GM19467 (cell line): ENCODE measurements around the gene SERPINB12.

Experiments used
- ATAC-seq: cut with Tn5 transposase; IDR thresholded peaks from one replicate; pipeline ENCODE4 v1.9.1; 2021; ENCODE audit warnings: mild to moderate bottlenecking, moderate library complexity; ENCODE audit not compliant: unreplicated experiment

Gene SERPINB12

GRCh38 chr18:63550068-63550467, 7.9 kb downstream of the SERPINB12 start:
- ATAC-seq = no peak

- ATAC-seq = no peak
Observed at GRCh38 chr18:63551769-63552168, 9.6 kb downstream of the SERPINB12 start.

- no peak for ATAC-seq
Observed at GRCh38 chr18:63552581-63552980, 10.4 kb downstream of the SERPINB12 start.

GRCh38 chr18:63553081-63553480, 10.9 kb downstream of the SERPINB12 start:
- no peak for ATAC-seq

- ATAC-seq = no peak
Observed at GRCh38 chr18:63559567-63560491, 17.7 kb downstream of the SERPINB12 start.

- no peak for ATAC-seq
Observed at GRCh38 chr18:63562284-63562683, 20.1 kb downstream of the SERPINB12 start.

GRCh38 chr18:63564021-63564420, 21.9 kb downstream of the SERPINB12 start:
- no peak for ATAC-seq

GRCh38 chr18:63564561-63564960, 22.4 kb downstream of the SERPINB12 start:
- ATAC-seq = no peak

- ATAC-seq = no peak
Observed at GRCh38 chr18:63567276-63567675, 25.1 kb downstream of the SERPINB12 start.

GRCh38 chr18:63567825-63568224, 25.7 kb downstream of the SERPINB12 start:
- no peak for ATAC-seq

GRCh38 chr18:63570721-63571120, 28.6 kb downstream of the SERPINB12 start:
- no peak for ATAC-seq

GRCh38 chr18:63575681-63576080, 33.5 kb downstream of the SERPINB12 start:
- ATAC-seq = no peak

GRCh38 chr18:63578357-63578958, 36.3 kb downstream of the SERPINB12 start:
- ATAC-seq = peak; percentile 58

GRCh38 chr18:63579616-63580015, 37.4 kb downstream of the SERPINB12 start:
- no peak for ATAC-seq

- no peak for ATAC-seq
Observed at GRCh38 chr18:63585988-63586387, 43.8 kb downstream of the SERPINB12 start.

- ATAC-seq = no peak
Observed at GRCh38 chr18:63586431-63586830, 44.3 kb downstream of the SERPINB12 start.

- no peak for ATAC-seq
Observed at GRCh38 chr18:63586966-63587365, 44.8 kb downstream of the SERPINB12 start, which contains the start of gene SERPINB13. TSS of gene SERPINB13 (plus strand) at chr18:63587343. CDS start at chr18:63588668, 1,325 bp downstream.

- ATAC-seq = no peak
Observed at GRCh38 chr18:63588909-63589308, 46.7 kb downstream of the SERPINB12 start.

- ATAC-seq = no peak
Observed at GRCh38 chr18:63590373-63590772, 48.2 kb downstream of the SERPINB12 start.

GRCh38 chr18:63590966-63591695, 49.0 kb downstream of the SERPINB12 start:
- ATAC-seq = no peak

GRCh38 chr18:63591725-63592124, 49.6 kb downstream of the SERPINB12 start:
- no peak for ATAC-seq
